Prostate gland (tissue), 2 donors: ENCODE data around the gene ZNF827. TPM values are rescaled to one million over a fixed set of nuclear protein-coding genes. Genes with fewer than 3 reads are reported as not detected.
A peak's percentile ranks its signal among the peaks of the same experiment; 100 is the strongest.

ENCODE experiments used
- DNase-seq: peaks from one replicate; pipeline ENCODE4 v3.0.0-alpha.2; 2019; ENCODE audit warnings: low spot score
- H3K27ac ChIP-seq, 2 donors: fragments of 200-600 bp; sonication (generic); 2 replicates each; pipeline ENCODE4 v1.5.1; 2017 to 2019
- H3K27me3 ChIP-seq: fragments of 200-600 bp; sonication (generic); replicated peaks from 2 replicates; pipeline ENCODE4 v1.5.1; 2019; ENCODE audit not compliant: insufficient read depth
- H3K36me3 ChIP-seq, 2 donors: fragments of 200-600 bp; sonication (generic); 1 replicate in 1 of 2; 2 replicates in 1 of 2; pipeline versions ENCODE4 v1.5.1 to v1.8.1; 2017 to 2019
- H3K4me1 ChIP-seq: fragments of 200-600 bp; sonication (generic); replicated peaks from 2 replicates; pipeline ENCODE4 v1.5.1; 2019
- H3K4me3 ChIP-seq, 2 donors: fragments of 200-600 bp; sonication (generic); 2 replicates each; pipeline ENCODE4 v1.5.1; 2017 to 2019
- H3K9me3 ChIP-seq: fragments of 200-600 bp; sonication (generic); 2 replicates; pipeline ENCODE4 v1.5.1; 2017
- CTCF ChIP-seq, 4 experiments: fragments of 200-600 bp in 2 of 4; fragments of 450-650 bp in 2 of 4; sonication (generic) in 2 of 4; IDR thresholded peaks; 1 replicate in 3 of 4; 2 replicates in 1 of 4; pipeline ENCODE4 v1.5.1; 2016 to 2019; ENCODE audit warnings: antibody characterized with exemption in 4 of 4, mild to moderate bottlenecking in 2 of 4, moderate library complexity in 2 of 4
- POLR2A ChIP-seq: fragments of 450-650 bp; IDR thresholded peaks from one replicate; pipeline ENCODE4 v1.6.1; 2016; ENCODE audit warnings: antibody characterized with exemption, mild to moderate bottlenecking
- POLR2AphosphoS5 ChIP-seq: sonication (generic); formaldehyde crosslinking; IDR thresholded peaks from one replicate; pipeline ENCODE4 v1.6.1; 2017; ENCODE audit warnings: antibody characterized with exemption
- WGBS: methylation state at CpG from one replicate; pipeline ENCODE4 v1.1.5; 2018; 5-methylcytosine and 5-hydroxymethylcytosine counted together
- intact Hi-C: fragments of 100-400 bp; cut with DNase I; formaldehyde crosslinking; loops from one replicate; pipeline ENCODE4 v1.14.2; 2022
- total RNA-seq, 2 donors: library from RNA; depleted of rRNA; stranded (reverse); fragments of >200 nt; gene quantifications; one replicate each; pipeline ENCODE4 v1.1.0, GENCODE V29; 2016

Gene ZNF827
- total RNA-seq, 2 donors from 2014 or later: 221 to 286 TPM

- WGBS: 82% methylated on average over 5 of the region's 5 CpGs
- intact Hi-C loops: no loop called here
- no peaks in the 10 kb centered on the region for H3K9me3 ChIP-seq
- H3K4me3 ChIP-seq: no peak overlapping the region
- no peaks in the 10 kb centered on the region for H3K27me3 ChIP-seq
- H3K36me3 ChIP-seq: no peaks in the 10 kb centered on the region
- DNase-seq: no peak
- H3K4me1 ChIP-seq: peaks cover 10% of the 10 kb centered on the region
- H3K27ac ChIP-seq: no peak overlapping the region
- TF ChIP-seq POLR2AphosphoS5: no peak
- no peak for TF ChIP-seq POLR2A
- TF ChIP-seq CTCF (IDR thresholded peaks at IDR 0.05): no peak
These were observed 151.8 kb downstream of the ZNF827 start for GRCh38 chr4:145786830-145787229.

- 71% methylated on average over 2 of the region's 2 CpGs for WGBS
- no peaks in the 10 kb centered on the region for H3K36me3 ChIP-seq
- no peaks in the 10 kb centered on the region for H3K27me3 ChIP-seq
- intact Hi-C loops: no loop called here
- no peak for DNase-seq
- H3K4me1 ChIP-seq: peaks cover 10% of the 10 kb centered on the region
- peak overlapping the region in 1 of 2 donors; percentile 22 for H3K27ac ChIP-seq
- H3K9me3 ChIP-seq: no peaks in the 10 kb centered on the region
- TF ChIP-seq CTCF (IDR thresholded peaks at IDR 0.05) (no peak), POLR2A (no peak), POLR2AphosphoS5 (no peak)
- H3K4me3 ChIP-seq: no peak overlapping the region
These were observed 152.4 kb downstream of the ZNF827 start for GRCh38 chr4:145786261-145786660.

GRCh38 chr4:145785391-145786008 lies 153.1 kb downstream of the ZNF827 start:
- TF ChIP-seq CTCF (IDR thresholded peaks at IDR 0.05): no peak
- TF ChIP-seq POLR2A: no peak
- TF ChIP-seq POLR2AphosphoS5: peak; percentile 67
- intact Hi-C loops: no loop called here
- Histone ChIP-seq H3K4me3 (no peak overlapping the region), H3K27me3 (no peaks in the 10 kb centered on the region), H3K4me1 (peaks cover 10% of the 10 kb centered on the region), H3K27ac (peak overlapping the region in 1 of 2 donors; percentile 22), H3K36me3 (no peaks in the 10 kb centered on the region), H3K9me3 (no peaks in the 10 kb centered on the region)
- DNase-seq: peak; percentile 54
- 18% methylated on average over 2 of the region's 2 CpGs for WGBS

GRCh38 chr4:145784036-145784435 lies 154.6 kb downstream of the ZNF827 start:
- Histone ChIP-seq H3K9me3 (no peaks in the 10 kb centered on the region), H3K4me1 (peaks cover 10% of the 10 kb centered on the region), H3K4me3 (no peak overlapping the region), H3K27ac (no peak overlapping the region), H3K27me3 (no peaks in the 10 kb centered on the region), H3K36me3 (no peaks in the 10 kb centered on the region)
- intact Hi-C loops: no loop called here
- 82% methylated on average over 2 of the region's 2 CpGs for WGBS
- TF ChIP-seq POLR2A: no peak
- no peak for TF ChIP-seq CTCF (IDR thresholded peaks at IDR 0.05)
- no peak for TF ChIP-seq POLR2AphosphoS5
- no peak for DNase-seq

- TF ChIP-seq POLR2AphosphoS5 (no peak), POLR2A (no peak), CTCF (IDR thresholded peaks at IDR 0.05) (no peak)
- peaks cover 10% of the 10 kb centered on the region for H3K4me1 ChIP-seq
- H3K9me3 ChIP-seq: no peaks in the 10 kb centered on the region
- DNase-seq: no peak
- H3K27ac ChIP-seq: no peak overlapping the region
- no peaks in the 10 kb centered on the region for H3K36me3 ChIP-seq
- no peak overlapping the region for H3K4me3 ChIP-seq
- intact Hi-C loops: no loop called here
- H3K27me3 ChIP-seq: no peaks in the 10 kb centered on the region
- 76% methylated on average over 5 of the region's 5 CpGs for WGBS
These were observed 155.9 kb downstream of the ZNF827 start for GRCh38 chr4:145782756-145783155.
